Activated naive CD4-positive, alpha-beta T cell treated with Interleukin-2 at 50 U/mL for 16 hours (primary cell): ENCODE results near the gene ZBTB17.
"Not testable (repeated sequence)": the region's sequence is repeated elsewhere in the genome, so short reads cannot be mapped to it uniquely, and the experiment has no call there.

Experiments used
- DNase-seq: peaks from one replicate; pipeline ENCODE4 v3.0.0-alpha.2; 2020

Gene ZBTB17

GRCh38 chr1:16011936-16012589 is 36.2 kb upstream of the ZBTB17 start:
- DNase-seq = no peak

GRCh38 chr1:16010837-16011236 is 34.9 kb upstream of the ZBTB17 start:
- DNase-seq = no peak

GRCh38 chr1:16009678-16010077 is 33.8 kb upstream of the ZBTB17 start:
- DNase-seq = no peak

GRCh38 chr1:16009030-16009460 is 33.1 kb upstream of the ZBTB17 start:
- DNase-seq = peak; percentile 78

- no peak for DNase-seq
Observed at GRCh38 chr1:16007671-16008341, 31.9 kb upstream of the ZBTB17 start.

- DNase-seq = no peak
Observed at GRCh38 chr1:16006552-16007485, 30.9 kb upstream of the ZBTB17 start.

- DNase-seq = no peak
Observed at GRCh38 chr1:16006010-16006409, 30.1 kb upstream of the ZBTB17 start.

GRCh38 chr1:16005597-16005996 is 29.7 kb upstream of the ZBTB17 start:
- no peak for DNase-seq

GRCh38 chr1:16001274-16001673 is 25.4 kb upstream of the ZBTB17 start:
- not testable (repeated sequence) for DNase-seq

GRCh38 chr1:15998929-15999328 is 23.0 kb upstream of the ZBTB17 start:
- DNase-seq = no peak

GRCh38 chr1:15997637-15998280 is 21.9 kb upstream of the ZBTB17 start:
- no peak for DNase-seq

GRCh38 chr1:15997076-15997585 is 21.2 kb upstream of the ZBTB17 start:
- DNase-seq = no peak

- DNase-seq = peak; percentile 55
Observed at GRCh38 chr1:15994590-15995351, 18.9 kb upstream of the ZBTB17 start.

- DNase-seq = no peak
Observed at GRCh38 chr1:15994081-15994480, 18.2 kb upstream of the ZBTB17 start.

- DNase-seq = no peak
Observed at GRCh38 chr1:15993666-15994065, 17.8 kb upstream of the ZBTB17 start.

- DNase-seq = no peak
Observed at GRCh38 chr1:15992582-15993500, 16.9 kb upstream of the ZBTB17 start.

GRCh38 chr1:15992187-15992553 is 16.3 kb upstream of the ZBTB17 start:
- DNase-seq = no peak

- DNase-seq = no peak
Observed at GRCh38 chr1:15991427-15992186, 15.7 kb upstream of the ZBTB17 start.

- no peak for DNase-seq
Observed at GRCh38 chr1:15989776-15990175, 13.9 kb upstream of the ZBTB17 start.
